Activated CD4-positive, alpha-beta memory T cell treated with anti-CD3 and anti-CD28 coated beads for 36 hours (primary cell): ENCODE measurements around the gene CORO1C. TPM values are rescaled to one million over a fixed set of nuclear protein-coding genes. Genes with fewer than 3 reads are reported as not detected.

Experiments used
- CTCF ChIA-PET: fragments of 350-600 bp; sonication (Branson Sonifier 250); formaldehyde crosslinking; loops from one replicate; lab custom pipeline; 2021; ENCODE audit warnings: antibody characterized with exemption, inconsistent platforms; lab: Charles Lee
- POLR2A ChIA-PET: fragments of 350-600 bp; sonication (Branson Sonifier 250); formaldehyde crosslinking; loops from one replicate; lab custom pipeline; 2021; ENCODE audit warnings: antibody characterized with exemption; lab: Charles Lee
- DNase-seq: peaks from one replicate; pipeline ENCODE4 v3.0.0-alpha.2; 2020
- H3K27ac Mint-ChIP-seq: one replicate; pipeline ENCODE4 v1.8.0; 2021; ENCODE audit warnings: mixed read lengths
- H3K27me3 Mint-ChIP-seq: one replicate; pipeline ENCODE4 v1.8.0; 2021; ENCODE audit warnings: mixed read lengths
- H3K36me3 Mint-ChIP-seq: one replicate; pipeline ENCODE4 v1.8.0; 2021; ENCODE audit warnings: mixed read lengths
- H3K4me1 Mint-ChIP-seq: one replicate; pipeline ENCODE4 v1.8.0; 2021; ENCODE audit warnings: low read depth, mixed read lengths
- H3K4me3 Mint-ChIP-seq: one replicate; pipeline ENCODE4 v1.8.0; 2021; ENCODE audit warnings: mild to moderate bottlenecking, mixed read lengths
- H3K9me3 Mint-ChIP-seq: one replicate; pipeline ENCODE4 v1.8.0; 2021; ENCODE audit warnings: mixed read lengths
- intact Hi-C: fragments of 100-400 bp; cut with micrococcal nuclease; formaldehyde crosslinking; loops from one replicate; pipeline ENCODE4 v1.15.1; 2023
- total RNA-seq, 2 experiments: library from RNA; stranded (reverse); gene quantifications; one replicate each; pipeline ENCODE4 v1.2.3, GENCODE V29; 2021

CORO1C gene
- total RNA-seq, 2 experiments from 2014 or later = 62.1 to 70.9 TPM

DNA sequence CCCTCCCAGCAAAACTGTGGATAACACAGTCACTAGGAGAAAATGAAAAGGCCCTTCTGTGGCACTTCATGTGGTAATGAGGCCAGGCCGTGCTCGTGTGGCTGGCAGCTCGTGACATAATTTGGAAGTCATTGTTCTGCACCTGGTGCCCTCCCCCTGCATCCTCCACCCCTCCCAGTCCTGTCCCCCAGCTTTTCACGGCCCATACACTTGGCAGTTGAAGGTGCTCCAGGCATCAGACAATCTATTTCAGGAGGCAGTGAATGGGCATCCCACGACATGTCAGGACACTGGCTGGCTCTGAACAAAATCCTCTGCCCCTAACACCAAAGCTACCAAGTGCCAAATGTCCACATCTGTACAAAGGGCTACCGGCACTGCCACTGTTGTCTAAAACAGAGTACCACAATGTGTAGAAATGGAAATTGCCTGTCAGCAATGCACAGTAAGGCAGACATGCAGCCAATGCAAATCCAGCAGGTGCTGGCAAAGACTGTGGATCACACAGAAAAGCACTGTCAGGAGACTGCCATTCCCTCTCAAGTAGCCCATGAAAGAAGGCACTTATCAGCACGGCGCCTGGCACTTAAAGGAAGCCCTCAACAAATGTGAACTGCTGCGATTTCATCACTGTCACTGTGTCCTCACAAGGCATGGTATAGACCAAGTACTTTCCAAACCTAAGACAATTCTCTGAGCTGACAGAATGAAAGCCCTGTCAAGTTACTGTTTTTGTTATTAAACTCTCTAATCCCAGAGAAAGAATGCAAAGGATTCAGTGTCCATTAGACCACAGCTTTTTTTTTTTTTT lies 39.1 kb downstream of the CORO1C start:
- intact Hi-C loops = loop anchor here (1.0 to 5.0 kb wide), 7 partner anchors 32 to 360 kb away; partner anchors contain the start of genes CORO1C, SSH1 and USP30
- Mint-ChIP-seq H3K4me1 (peaks cover 78% of the 10 kb centered on the region), H3K27me3 (no peaks in the 10 kb centered on the region), H3K9me3 (no peaks in the 10 kb centered on the region), H3K27ac (peak overlapping the region; percentile 94), H3K4me3 (peak overlapping the region; percentile 56), H3K36me3 (peaks cover 2% of the 10 kb centered on the region)
- POLR2A ChIA-PET = interaction anchor here (0.9 to 4.1 kb wide), 9 partner anchors 10 to 131 kb away, joined by 3 to 27 read pairs (median 7); partner anchors contain the start of genes CORO1C, ISCU, SART3 and SELPLG
- DNase-seq = no peak
- CTCF ChIA-PET = interaction anchor here (0.6 to 3.9 kb wide), 7 partner anchors 10 to 130 kb away, joined by 3 to 21 read pairs (median 4); partner anchors contain the start of gene ISCU

DNA sequence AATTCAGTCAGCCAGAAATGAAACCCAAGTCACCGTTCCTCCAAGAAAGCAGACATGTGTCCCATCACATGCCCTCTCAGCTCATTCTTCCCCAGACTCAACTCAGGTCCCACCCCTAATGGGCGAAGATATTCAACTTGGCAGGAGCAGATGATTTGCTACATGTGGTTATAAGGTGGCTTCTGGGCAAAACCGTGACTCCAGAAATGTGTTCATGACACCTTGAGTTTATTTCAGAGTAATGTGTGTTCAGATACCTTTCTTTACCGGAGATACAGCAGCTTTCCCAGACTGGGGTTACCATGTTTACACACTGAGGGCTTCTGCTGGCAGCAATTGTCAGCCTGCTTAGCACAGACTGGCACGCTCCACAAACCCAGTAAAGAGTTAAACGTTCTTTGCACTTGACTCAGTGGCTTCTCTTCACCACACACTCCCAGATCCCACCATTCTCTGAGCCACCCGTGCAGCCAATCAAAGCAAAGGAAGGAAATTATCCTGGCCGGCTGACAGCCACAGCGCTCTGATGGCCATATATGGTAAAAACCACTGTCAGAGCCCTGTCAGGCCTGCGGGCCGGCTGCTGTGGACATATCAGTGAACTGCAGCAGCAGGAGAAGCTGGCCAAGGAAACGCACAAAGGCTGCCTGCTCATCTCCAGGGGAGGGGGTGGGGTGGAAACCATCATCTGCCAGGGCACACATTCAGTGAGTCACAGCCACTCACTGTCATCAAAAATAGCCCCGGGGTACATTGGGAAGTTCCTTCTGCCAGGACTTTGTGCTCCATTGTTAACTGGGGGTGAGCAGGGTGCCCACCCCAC lies 39.9 kb downstream of the CORO1C start:
- peak overlapping the region; percentile 94 for H3K27ac Mint-ChIP-seq
- no peaks in the 10 kb centered on the region for H3K9me3 Mint-ChIP-seq

GRCh38 chr12:108690542-108691174 lies 40.7 kb downstream of the CORO1C start:
- Mint-ChIP-seq H3K4me1 (peaks cover 68% of the 10 kb centered on the region), H3K27me3 (no peaks in the 10 kb centered on the region), H3K9me3 (no peaks in the 10 kb centered on the region), H3K36me3 (peaks cover 2% of the 10 kb centered on the region), H3K27ac (peak overlapping the region; percentile 94), H3K4me3 (peak overlapping the region; percentile 56)
- intact Hi-C loops = loop anchor here (1.0 to 5.0 kb wide), 7 partner anchors 34 to 362 kb away; partner anchors contain the start of genes CORO1C, SSH1 and USP30
- DNase-seq = peak; percentile 73
- ChIA-PET POLR2A (interaction anchor here (1.2 to 4.1 kb wide), 11 partner anchors 12 to 130 kb away, joined by 3 to 27 read pairs (median 5); partner anchors contain the start of genes CORO1C, ISCU, SART3 and SELPLG), CTCF (interaction anchor here (0.6 to 7.5 kb wide), 11 partner anchors 10 to 131 kb away, joined by 3 to 71 read pairs (median 6); partner anchors contain the start of gene ISCU)

More for the DNA sequence above, 39.9 kb downstream of the CORO1C start:
- peaks cover 70% of the 10 kb centered on the region for H3K4me1 Mint-ChIP-seq
- no peaks in the 10 kb centered on the region for H3K27me3 Mint-ChIP-seq
- intact Hi-C loops = loop anchor here (1.0 to 5.0 kb wide), 7 partner anchors 33 to 361 kb away; partner anchors contain the start of genes CORO1C, SSH1 and USP30
- ChIA-PET POLR2A (interaction anchor here (0.9 to 4.1 kb wide), 10 partner anchors 11 to 131 kb away, joined by 3 to 27 read pairs (median 6); partner anchors contain the start of genes CORO1C, ISCU, SART3 and SELPLG), CTCF (interaction anchor here (0.6 to 7.5 kb wide), 10 partner anchors 11 to 129 kb away, joined by 3 to 71 read pairs (median 5); partner anchors contain the start of gene ISCU)
- H3K36me3 Mint-ChIP-seq = peaks cover 2% of the 10 kb centered on the region
- peak; percentile 91 for DNase-seq
- H3K4me3 Mint-ChIP-seq = peak overlapping the region; percentile 56

DNA sequence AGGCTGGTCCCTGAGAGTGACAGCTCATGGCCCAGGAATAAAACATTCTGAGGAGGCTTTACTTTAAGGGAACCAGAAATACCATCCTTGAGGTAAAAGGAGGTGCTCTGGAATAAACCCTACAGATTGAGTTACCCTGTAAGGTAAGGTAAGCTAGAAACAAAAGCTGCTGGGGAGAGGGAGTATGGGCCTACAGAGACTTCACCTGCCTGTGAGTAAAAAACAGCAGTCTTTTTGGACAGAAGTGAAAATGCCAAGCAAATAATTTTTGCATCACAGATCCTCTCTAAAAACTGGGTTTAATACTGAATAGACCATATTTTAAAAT lies 41.2 kb downstream of the CORO1C start:
- DNase-seq = no peak
- Mint-ChIP-seq H3K27ac (peak overlapping the region; percentile 94), H3K4me1 (peaks cover 67% of the 10 kb centered on the region), H3K4me3 (peak overlapping the region; percentile 51), H3K9me3 (no peaks in the 10 kb centered on the region), H3K27me3 (no peaks in the 10 kb centered on the region), H3K36me3 (peaks cover 2% of the 10 kb centered on the region)
- ChIA-PET CTCF (interaction anchor here (0.6 to 7.5 kb wide), 8 partner anchors 12 to 132 kb away, joined by 3 to 71 read pairs (median 6); no protein-coding TSS in a partner anchor), POLR2A (interaction anchor here (1.2 to 4.1 kb wide), 11 partner anchors 12 to 129 kb away, joined by 3 to 27 read pairs (median 5); partner anchors contain the start of genes CORO1C, ISCU, SART3 and SELPLG)
- intact Hi-C loops = loop anchor here (5.0 kb wide), 1 partner anchor 362 kb away; the partner anchor contains the start of gene USP30

DNA sequence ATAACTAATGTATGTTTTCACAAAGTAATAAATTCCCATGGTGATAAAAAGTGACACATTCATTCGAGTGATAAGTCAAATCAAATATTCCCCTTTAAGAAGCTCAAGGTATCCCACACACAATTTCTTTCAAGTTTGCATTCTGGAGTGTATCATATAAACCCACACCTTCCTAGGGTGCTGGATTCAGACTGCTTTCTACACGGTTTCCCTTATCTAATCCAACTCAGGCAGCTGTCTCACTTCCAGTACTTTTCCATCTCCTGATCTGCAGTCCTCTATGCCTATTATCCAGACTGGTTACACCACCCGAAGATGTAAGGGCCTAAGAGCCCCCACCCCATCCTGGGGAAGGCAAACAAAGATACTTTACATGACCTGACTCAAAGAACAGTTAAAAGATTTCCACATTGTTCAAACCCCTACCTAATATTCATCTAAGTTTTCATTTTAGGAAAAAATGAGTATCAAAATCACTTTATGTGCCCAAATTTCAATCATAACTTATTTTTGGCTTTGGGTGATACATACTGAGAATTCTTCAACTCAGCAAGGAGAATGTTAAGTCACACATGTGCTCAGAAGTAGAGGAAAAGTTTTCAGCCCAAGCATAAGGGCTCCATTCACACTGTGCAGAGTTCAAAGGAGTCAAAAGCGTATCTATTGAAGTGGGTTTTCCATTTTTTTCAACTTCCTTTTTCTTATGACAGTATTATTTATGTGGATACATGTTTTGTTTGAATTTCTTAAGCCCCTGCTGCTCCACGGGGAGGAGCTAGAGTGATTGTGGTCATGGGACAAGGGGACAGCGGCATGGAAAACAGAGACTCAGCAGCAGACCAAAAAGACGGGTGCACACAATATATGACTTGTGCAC lies 41.8 kb downstream of the CORO1C start:
- no peaks in the 10 kb centered on the region for H3K27me3 Mint-ChIP-seq
- no peaks in the 10 kb centered on the region for H3K36me3 Mint-ChIP-seq
- POLR2A ChIA-PET = interaction anchor here (0.8 to 4.1 kb wide), 10 partner anchors 13 to 148 kb away, joined by 3 to 27 read pairs (median 6); partner anchors contain the start of genes CORO1C and SELPLG
- peaks cover 64% of the 10 kb centered on the region for H3K4me1 Mint-ChIP-seq
- peak overlapping the region; percentile 94 for H3K27ac Mint-ChIP-seq
- DNase-seq = peak; percentile 67
- CTCF ChIA-PET = interaction anchor here (0.8 to 7.5 kb wide), 8 partner anchors 12 to 133 kb away, joined by 3 to 71 read pairs (median 6); no protein-coding TSS in a partner anchor
- intact Hi-C loops = loop anchor here (1.0 to 5.0 kb wide), 6 partner anchors 13 to 363 kb away; partner anchors contain the start of gene USP30
- H3K4me3 Mint-ChIP-seq = peak overlapping the region; percentile 51
- no peaks in the 10 kb centered on the region for H3K9me3 Mint-ChIP-seq

- Mint-ChIP-seq H3K27ac (no peak overlapping the region), H3K27me3 (no peaks in the 10 kb centered on the region), H3K4me1 (peaks cover 48% of the 10 kb centered on the region), H3K36me3 (no peaks in the 10 kb centered on the region), H3K9me3 (no peaks in the 10 kb centered on the region), H3K4me3 (no peak overlapping the region)
- DNase-seq = no peak
- intact Hi-C loops = no loop called here
- POLR2A ChIA-PET = interaction anchor here (1.3 to 1.4 kb wide), 2 partner anchors 8 to 151 kb away, joined by 3 read pairs; no protein-coding TSS in a partner anchor
- CTCF ChIA-PET = interaction anchor here (1.0 to 7.5 kb wide), 3 partner anchors 18 to 69 kb away, joined by 4 to 71 read pairs (median 4); no protein-coding TSS in a partner anchor
Measured at GRCh38 chr12:108686780-108687179, 44.5 kb downstream of the CORO1C start.

- Mint-ChIP-seq H3K4me3 (no peak overlapping the region), H3K36me3 (no peaks in the 10 kb centered on the region), H3K27ac (no peak overlapping the region), H3K9me3 (no peaks in the 10 kb centered on the region), H3K4me1 (peaks cover 40% of the 10 kb centered on the region), H3K27me3 (no peaks in the 10 kb centered on the region)
- intact Hi-C loops = no loop called here
- CTCF ChIA-PET = interaction anchor here (1.0 to 7.5 kb wide), 4 partner anchors 17 to 118 kb away, joined by 4 to 71 read pairs (median 10); no protein-coding TSS in a partner anchor
- DNase-seq = no peak
- POLR2A ChIA-PET = interaction anchor here (0.5 to 1.5 kb wide), 5 partner anchors 9 to 791 kb away, joined by 3 read pairs; no protein-coding TSS in a partner anchor
Measured at GRCh38 chr12:108685469-108686260, 45.7 kb downstream of the CORO1C start.

- DNase-seq = no peak
- H3K36me3 Mint-ChIP-seq = no peaks in the 10 kb centered on the region
- H3K4me3 Mint-ChIP-seq = no peak overlapping the region
- no peaks in the 10 kb centered on the region for H3K27me3 Mint-ChIP-seq
- H3K27ac Mint-ChIP-seq = no peak overlapping the region
- H3K9me3 Mint-ChIP-seq = no peaks in the 10 kb centered on the region
- intact Hi-C loops = no loop called here
- POLR2A ChIA-PET = no interaction called here
- peaks cover 24% of the 10 kb centered on the region for H3K4me1 Mint-ChIP-seq
- CTCF ChIA-PET = interaction anchor here (1.0 to 7.5 kb wide), 2 partner anchors 19 to 119 kb away, joined by 7 to 71 read pairs; no protein-coding TSS in a partner anchor
Measured at GRCh38 chr12:108683906-108684556, 47.3 kb downstream of the CORO1C start.

- Mint-ChIP-seq H3K4me1 (peaks cover 18% of the 10 kb centered on the region), H3K4me3 (no peak overlapping the region), H3K9me3 (no peaks in the 10 kb centered on the region), H3K27me3 (no peaks in the 10 kb centered on the region), H3K27ac (no peak overlapping the region), H3K36me3 (peaks cover 7% of the 10 kb centered on the region)
- intact Hi-C loops = no loop called here
- DNase-seq = no peak
- ChIA-PET POLR2A (no interaction called here), CTCF (interaction anchor here (1.2 to 2.3 kb wide), 2 partner anchors 10 to 17 kb away, joined by 6 to 7 read pairs; no protein-coding TSS in a partner anchor)
Measured at GRCh38 chr12:108681317-108681716, 50.0 kb downstream of the CORO1C start.
